IMR-90 (cell line): ENCODE measurements around the gene PDE5A. TPM values are rescaled to one million over a fixed set of nuclear protein-coding genes. Genes with fewer than 3 reads are reported as not detected.

Experiments
- BHLHE40 ChIP-seq: fragments of 150-350 bp; IDR thresholded peaks from 2 replicates; pipeline ENCODE4 v1.6.1; 2016; ENCODE audit warnings: mild to moderate bottlenecking, low read depth, low read length
- CEBPB ChIP-seq: IDR thresholded peaks from 2 replicates; pipeline ENCODE4 v1.6.1; 2012; ENCODE audit warnings: low read depth, low read length, improper control_type of control experiment
- CHD1 ChIP-seq: IDR thresholded peaks from 2 replicates; pipeline ENCODE4 v1.6.1; 2012; ENCODE audit warnings: low read depth, low read length, improper control_type of control experiment
- MAZ ChIP-seq: IDR thresholded peaks from 2 replicates; pipeline ENCODE4 v1.6.1; 2012; ENCODE audit warnings: low read depth, mild to moderate bottlenecking, low read length, improper control_type of control experiment, moderate library complexity, borderline replicate concordance
- MXI1 ChIP-seq: IDR thresholded peaks from 2 replicates; pipeline ENCODE4 v1.6.1; 2012; ENCODE audit warnings: low read depth, mild to moderate bottlenecking, low read length, moderate library complexity, borderline replicate concordance
- NFE2L2 ChIP-seq: fragments of 150-350 bp; IDR thresholded peaks from 2 replicates; pipeline ENCODE4 v1.6.1; 2016; ENCODE audit warnings: low read depth, mild to moderate bottlenecking, low read length
- RFX5 ChIP-seq: IDR thresholded peaks from 2 replicates; pipeline ENCODE4 v1.8.0; 2012; ENCODE audit warnings: low read depth, mild to moderate bottlenecking, low read length, moderate library complexity
- SMC3 ChIP-seq: fragments of 150-350 bp; IDR thresholded peaks from 2 replicates; pipeline ENCODE4 v1.6.1; 2016; ENCODE audit warnings: low read depth, mild to moderate bottlenecking, antibody characterized with exemption, low read length, moderate library complexity
- polyA plus RNA-seq, 3 experiments: library from polyadenylated mRNA; depleted of rRNA; stranded (reverse); fragments of >200 nt; gene quantifications; 2 replicates each; pipeline ENCODE4 v1.2.3, GENCODE V29; 2012; ENCODE audit warnings: low replicate concordance in 1 of 3
- total RNA-seq: library from RNA; depleted of rRNA; stranded (reverse); fragments of >200 nt; gene quantifications from 2 replicates; pipeline ENCODE4 v1.2.3, GENCODE V29; 2012

The PDE5A gene
- total and polyA plus RNA-seq, 2 of the 4 experiments (the other 2 are of a cell fraction): 101 to 770 TPM

GRCh38 chr4:119626943-119627266, 1.7 kb downstream of the PDE5A start (continued):
- TF ChIP-seq BHLHE40 (no peak), MXI1 (no peak), SMC3 (no peak), CHD1 (no peak), CEBPB (no peak), RFX5 (no peak), NFE2L2 (no peak), MAZ (no peak)
